Keratinocyte (primary cell): ENCODE data around the gene PLCG2. TPM values are rescaled to one million over a fixed set of nuclear protein-coding genes. Genes with fewer than 3 reads are reported as not detected.

Experiments
- DNase-seq: peaks from one replicate; pipeline ENCODE4 v3.0.0-alpha.2; 2011; ENCODE audit warnings: low read depth, missing footprints, low spot score
- FAIRE-seq: peaks from 2 replicates; lab custom pipeline; 2011; peaks lifted over from hg19 to GRCh38; lab: Jason Lieb, UNC
- H2AFZ ChIP-seq: 2 replicates; pipeline ENCODE4 v1.6.0; 2012; ENCODE audit warnings: low read length, control low read depth, inconsistent platforms; ENCODE audit not compliant: control insufficient read depth
- H3K27ac ChIP-seq: 2 replicates; pipeline ENCODE4 v1.5.1; 2011; ENCODE audit warnings: low read length; ENCODE audit not compliant: control insufficient read depth, insufficient read depth
- H3K27me3 ChIP-seq: 3 replicates; pipeline ENCODE4 v1.6.0; 2011; ENCODE audit warnings: low read length; ENCODE audit not compliant: control insufficient read depth, insufficient read depth; ENCODE audit errors: extremely low read depth
- H3K36me3 ChIP-seq, 2 experiments: 2 replicates in 1 of 2; 3 replicates in 1 of 2; pipeline ENCODE4 v1.5.1; 2011; ENCODE audit warnings: low read length in 2 of 2, mild to moderate bottlenecking in 1 of 2; ENCODE audit not compliant: control insufficient read depth in 2 of 2, insufficient read depth in 2 of 2; ENCODE audit errors: extremely low read depth in 1 of 2
- H3K4me1 ChIP-seq: 3 replicates; pipeline ENCODE4 v1.5.1; 2011; ENCODE audit warnings: low read length; ENCODE audit not compliant: control insufficient read depth, insufficient read depth; ENCODE audit errors: extremely low read depth
- H3K4me2 ChIP-seq: 3 replicates; pipeline ENCODE4 v1.6.0; 2011; ENCODE audit warnings: low read depth, low read length; ENCODE audit not compliant: control insufficient read depth, insufficient read depth; ENCODE audit errors: extremely low read depth
- H3K4me3 ChIP-seq, 3 experiments: fragments of 200-600 bp in 1 of 3; sonication (generic) in 1 of 3; 2 replicates in 2 of 3; 3 replicates in 1 of 3; pipeline ENCODE4 v1.5.1; 2011 to 2016; ENCODE audit warnings: low read length in 3 of 3, mild to moderate bottlenecking in 3 of 3, control low read depth in 2 of 3, inconsistent platforms in 1 of 3, low read depth in 1 of 3, mixed read lengths in 1 of 3, mixed run types in 1 of 3, moderate library complexity in 1 of 3; ENCODE audit not compliant: control insufficient read depth in 2 of 3, insufficient read depth in 2 of 3; ENCODE audit errors: extremely low read depth in 1 of 3
- H3K79me2 ChIP-seq: 2 replicates; pipeline ENCODE4 v1.6.0; 2012; ENCODE audit warnings: low read length; ENCODE audit not compliant: control insufficient read depth, insufficient read depth
- H3K9ac ChIP-seq: 3 replicates; pipeline ENCODE4 v1.6.0; 2011; ENCODE audit warnings: low read length; ENCODE audit not compliant: control insufficient read depth, insufficient read depth; ENCODE audit errors: extremely low read depth
- H3K9me1 ChIP-seq: 3 replicates; pipeline ENCODE4 v1.6.0; 2011; ENCODE audit warnings: low read length; ENCODE audit not compliant: control insufficient read depth, insufficient read depth; ENCODE audit errors: extremely low read depth
- H3K9me3 ChIP-seq: 2 replicates; pipeline ENCODE4 v1.5.1; 2012; ENCODE audit warnings: low read depth, low read length; ENCODE audit not compliant: control insufficient read depth
- H4K20me1 ChIP-seq: 3 replicates; pipeline ENCODE4 v1.6.0; 2011; ENCODE audit warnings: low read length; ENCODE audit not compliant: control insufficient read depth, insufficient read depth; ENCODE audit errors: extremely low read depth
- EZH2 ChIP-seq: IDR thresholded peaks from one replicate; pipeline ENCODE4 v1.6.1; 2012; ENCODE audit warnings: inconsistent platforms, mild to moderate bottlenecking, low read length, moderate library complexity
- dilution Hi-C: fragments of 300-500 bp; cut with MboI; formaldehyde crosslinking; loops from one replicate; pipeline ENCODE4 v1.7.0; 2020; ENCODE audit warnings: low sequenced_read_pairs; ENCODE audit not compliant: extremely low pct_ligation_motif_present
- polyA plus RNA-seq, 5 experiments: library from polyadenylated mRNA; depleted of rRNA in 3 of 5; stranded (reverse) in 3 of 5; stranded (forward) in 1 of 5; unstranded in 1 of 5; fragments of >200 nt; gene quantifications; 1 replicate in 1 of 5; 2 replicates in 3 of 5; 3 replicates in 1 of 5; pipeline versions ENCODE4 v1.2.1 to v1.2.3, GENCODE V29; 2011 to 2012; ENCODE audit warnings: missing spikeins in 2 of 5, low read depth in 1 of 5, low replicate concordance in 1 of 5
- TF ChIP-seq, protein P1 (sequence below), 3 experiments: IDR thresholded peaks in 1 of 3; conservative IDR thresholded peaks in 1 of 3; optimal IDR thresholded peaks in 1 of 3; 2 replicates in 2 of 3; 3 replicates in 1 of 3; pipeline versions ENCODE3 to v1.5.1; 2011; ENCODE audit warnings: low read length in 3 of 3, mild to moderate bottlenecking in 3 of 3, moderate library complexity in 2 of 3, control low read depth in 1 of 3, inconsistent platforms in 1 of 3; ENCODE audit not compliant: insufficient read depth in 2 of 3; ENCODE audit errors: extremely low read depth in 1 of 3

The PLCG2 gene
- polyA plus RNA-seq, 1 donor (not counting 4 experiments of a cell fraction or from before 2014, with no cell fraction given): 3.5 TPM

DNA sequence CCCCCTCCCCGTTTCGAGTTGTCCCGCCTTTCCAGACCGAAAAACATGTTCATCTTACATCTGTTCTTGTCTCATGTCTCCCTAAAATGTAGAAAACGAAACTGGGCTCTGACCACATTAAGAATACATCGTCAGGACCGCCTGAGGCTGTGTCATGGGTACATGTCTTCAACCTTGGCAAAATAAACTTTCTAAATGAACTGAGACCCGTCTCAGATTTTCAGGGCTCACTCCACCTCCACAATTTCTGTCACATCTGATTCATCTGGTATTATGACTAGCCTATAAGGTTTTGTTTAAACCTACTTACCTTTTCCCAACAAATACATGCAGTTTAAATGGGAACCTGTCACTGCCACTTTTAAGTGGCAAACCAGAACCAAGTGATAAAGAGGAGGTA is 231.6 kb downstream of the PLCG2 start:
- Histone ChIP-seq H3K9me1 (no peaks in the 10 kb centered on the region), H3K9me3 (no peaks in the 10 kb centered on the region), H3K4me2 (peak overlapping the region; percentile 89), H4K20me1 (no peaks in the 10 kb centered on the region), H3K36me3 (peaks cover 0 to 4% of the 10 kb centered on the region in 2 experiments), H3K79me2 (peaks cover 5% of the 10 kb centered on the region), H3K9ac (peak overlapping the region; percentile 78), H3K27me3 (no peaks in the 10 kb centered on the region), H2AFZ (peak overlapping the region; percentile 100), H3K27ac (peak overlapping the region; percentile 65), H3K4me3 (peak overlapping the region; percentile 65 to 73 (median 71)), H3K4me1 (peaks cover 4% of the 10 kb centered on the region)
- dilution Hi-C loops: no loop called here
- no peak for DNase-seq
- peak; percentile 9 for FAIRE-seq
- TF ChIP-seq, protein P1, sequence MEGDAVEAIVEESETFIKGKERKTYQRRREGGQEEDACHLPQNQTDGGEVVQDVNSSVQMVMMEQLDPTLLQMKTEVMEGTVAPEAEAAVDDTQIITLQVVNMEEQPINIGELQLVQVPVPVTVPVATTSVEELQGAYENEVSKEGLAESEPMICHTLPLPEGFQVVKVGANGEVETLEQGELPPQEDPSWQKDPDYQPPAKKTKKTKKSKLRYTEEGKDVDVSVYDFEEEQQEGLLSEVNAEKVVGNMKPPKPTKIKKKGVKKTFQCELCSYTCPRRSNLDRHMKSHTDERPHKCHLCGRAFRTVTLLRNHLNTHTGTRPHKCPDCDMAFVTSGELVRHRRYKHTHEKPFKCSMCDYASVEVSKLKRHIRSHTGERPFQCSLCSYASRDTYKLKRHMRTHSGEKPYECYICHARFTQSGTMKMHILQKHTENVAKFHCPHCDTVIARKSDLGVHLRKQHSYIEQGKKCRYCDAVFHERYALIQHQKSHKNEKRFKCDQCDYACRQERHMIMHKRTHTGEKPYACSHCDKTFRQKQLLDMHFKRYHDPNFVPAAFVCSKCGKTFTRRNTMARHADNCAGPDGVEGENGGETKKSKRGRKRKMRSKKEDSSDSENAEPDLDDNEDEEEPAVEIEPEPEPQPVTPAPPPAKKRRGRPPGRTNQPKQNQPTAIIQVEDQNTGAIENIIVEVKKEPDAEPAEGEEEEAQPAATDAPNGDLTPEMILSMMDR (optimal IDR thresholded peaks at IDR 0.05 in 1 of 3, IDR thresholded peaks at IDR 0.05 in 1 of 3, conservative IDR thresholded peaks at IDR 0.05 in 1 of 3; ENCODE audit: extremely low read depth in 1 of 3, insufficient read depth in 2 of 3, low read length in 3 of 3): no peak
- no peak for TF ChIP-seq EZH2

DNA sequence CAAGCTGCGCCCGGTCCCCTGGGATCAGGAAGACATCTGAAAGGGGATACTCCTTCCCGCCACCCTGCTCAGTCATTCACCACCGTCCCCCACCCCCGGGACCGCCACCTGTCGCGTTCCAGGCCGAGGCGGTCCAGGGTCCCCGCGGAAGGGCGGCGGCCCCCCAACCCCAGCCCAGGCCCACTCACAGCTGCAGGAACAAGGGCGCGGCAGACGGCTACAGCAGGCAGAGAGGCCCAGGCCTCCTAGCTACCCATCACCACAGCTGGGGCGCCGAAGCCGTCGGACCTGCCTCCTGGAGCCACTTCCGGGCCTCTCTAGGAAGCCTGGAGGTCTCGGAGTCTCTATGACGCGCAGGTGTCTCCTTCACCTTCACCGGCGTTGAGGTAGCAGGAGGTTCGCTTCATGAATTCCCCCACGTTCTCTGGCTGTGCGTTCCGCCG is 232.1 kb downstream of the PLCG2 start, which contains the start of gene SDR42E1:
SDR42E1 (minus strand) TSS at position 272 of the 443 bp plus-strand sequence. CDS start 10,612 bp downstream, outside the sequence.
- H3K27me3 ChIP-seq: no peaks in the 10 kb centered on the region
- DNase-seq: no peak
- peak within 1 kb of the TSS; percentile 100 for H2AFZ ChIP-seq
- H3K4me1 ChIP-seq: peaks cover 5% of the 10 kb centered on the region
- no peaks in the 10 kb centered on the region for H3K9me1 ChIP-seq
- H3K79me2 ChIP-seq: peaks cover 5% of the 10 kb centered on the region
- FAIRE-seq: peak; percentile 44
- H3K4me2 ChIP-seq: peak within 1 kb of the TSS; percentile 89
- peak within 1 kb of the TSS; percentile 65 for H3K27ac ChIP-seq
- peak within 1 kb of the TSS; percentile 78 for H3K9ac ChIP-seq
- H3K36me3 ChIP-seq: peaks cover 0 to 4% of the 10 kb centered on the region in 2 experiments
- TF ChIP-seq, protein P1 (optimal IDR thresholded peaks at IDR 0.05 in 1 of 3, IDR thresholded peaks at IDR 0.05 in 1 of 3, conservative IDR thresholded peaks at IDR 0.05 in 1 of 3; ENCODE audit: extremely low read depth in 1 of 3, insufficient read depth in 2 of 3, low read length in 3 of 3): no peak
- TF ChIP-seq EZH2: no peak
- H4K20me1 ChIP-seq: no peaks in the 10 kb centered on the region
- H3K9me3 ChIP-seq: no peaks in the 10 kb centered on the region
- H3K4me3 ChIP-seq: peak within 1 kb of the TSS; percentile 65 to 73 (median 71)
- dilution Hi-C loops: no loop called here

Other genes starting within 250 kb of the PLCG2 start
- gene SDR42E1, start 232.2 kb downstream of the PLCG2 start, polyA plus RNA-seq: 18.8 to 28.4 TPM (median 20.3 TPM) in 3 replicates